Forelimb muscle (tissue), 1 donor: Measurements from ENCODE around the gene SPATA33. TPM values are rescaled to one million over a fixed set of nuclear protein-coding genes. Genes with fewer than 3 reads are reported as not detected.

ENCODE experiments used
- DNase-seq: peaks from one replicate; pipeline ENCODE4 v3.0.0-alpha.2; 2013; ENCODE audit warnings: low read depth
- polyA plus RNA-seq: library from polyadenylated mRNA; unstranded; fragments of 120-200 nt; gene quantifications from one replicate; pipeline ENCODE4 v1.2.1, GENCODE V29; 2013; ENCODE audit not compliant: insufficient read length

Gene SPATA33
- polyA plus RNA-seq, result 4.3 TPM

GRCh38 chr16:89657442-89658220, at the start of gene SPATA33, which contains the start of gene CHMP1A:
Gene SPATA33 (plus strand): TSS chr16:89657836. CDS start chr16:89657912, 76 bp downstream.
Gene CHMP1A (minus strand): TSS chr16:89657708. CDS start chr16:89657588, 120 bp downstream.
- peak; percentile 70 for DNase-seq

- DNase-seq, result no peak
These were observed 49.5 kb upstream of the SPATA33 start for GRCh38 chr16:89607937-89608740.

GRCh38 chr16:89610108-89610453, 47.6 kb upstream of the SPATA33 start:
- no peak for DNase-seq

- DNase-seq, result no peak
These were observed 45.0 kb upstream of the SPATA33 start for GRCh38 chr16:89612415-89613166.

GRCh38 chr16:89613231-89613953, 44.2 kb upstream of the SPATA33 start, which contains the start of gene DPEP1:
Gene DPEP1 (plus strand): TSS chr16:89613642. CDS start chr16:89630411, 16,769 bp downstream.
- no peak for DNase-seq

- DNase-seq, result no peak
These were observed 43.6 kb upstream of the SPATA33 start for GRCh38 chr16:89613954-89614459.

- no peak for DNase-seq
These were observed 42.5 kb upstream of the SPATA33 start for GRCh38 chr16:89615176-89615575.

- DNase-seq, result no peak
These were observed 42.0 kb upstream of the SPATA33 start for GRCh38 chr16:89615596-89616090.

- DNase-seq, result no peak
These were observed 41.0 kb upstream of the SPATA33 start for GRCh38 chr16:89616623-89617022.

- DNase-seq, result no peak
These were observed 40.6 kb upstream of the SPATA33 start for GRCh38 chr16:89617036-89617435.

GRCh38 chr16:89618109-89618998, 39.3 kb upstream of the SPATA33 start:
- no peak for DNase-seq

- DNase-seq, result no peak
These were observed 37.8 kb upstream of the SPATA33 start for GRCh38 chr16:89619840-89620239.

- no peak for DNase-seq
These were observed 37.2 kb upstream of the SPATA33 start for GRCh38 chr16:89620406-89620841.

- DNase-seq, result no peak
These were observed 36.4 kb upstream of the SPATA33 start for GRCh38 chr16:89621136-89621697.

GRCh38 chr16:89621698-89622409, 35.8 kb upstream of the SPATA33 start:
- DNase-seq, result no peak

- DNase-seq, result no peak
These were observed 34.0 kb upstream of the SPATA33 start for GRCh38 chr16:89623511-89624261.

GRCh38 chr16:89624777-89625761, 32.6 kb upstream of the SPATA33 start:
- DNase-seq, result no peak
